Gastroesophageal sphincter (tissue), 3 donors: ENCODE results near the gene MEI4.

Source experiments
- CTCF ChIP-seq, 4 experiments: fragments of 200-600 bp in 2 of 4; fragments of 450-650 bp in 2 of 4; sonication (generic) in 1 of 4; IDR thresholded peaks; one replicate each; pipeline ENCODE4 v1.5.1; 2017 to 2019; ENCODE audit warnings: antibody characterized with exemption in 4 of 4, mild to moderate bottlenecking in 2 of 4, moderate library complexity in 2 of 4
- EP300 ChIP-seq: sonication (generic); formaldehyde crosslinking; IDR thresholded peaks from one replicate; pipeline ENCODE4 v1.6.1; 2017; ENCODE audit warnings: antibody characterized with exemption, mild to moderate bottlenecking
- POLR2A ChIP-seq, 2 donors: fragments of 450-650 bp; IDR thresholded peaks; one replicate each; pipeline ENCODE4 v1.6.1; 2017; ENCODE audit warnings: antibody characterized with exemption in 2 of 2, mild to moderate bottlenecking in 2 of 2, moderate library complexity in 1 of 2
- POLR2AphosphoS5 ChIP-seq: sonication (generic); formaldehyde crosslinking; IDR thresholded peaks from one replicate; pipeline ENCODE4 v1.6.1; 2017; ENCODE audit warnings: antibody characterized with exemption

GRCh38 chr6:77822265-77822664 lies 169.4 kb downstream of the MEI4 start:
- TF ChIP-seq POLR2AphosphoS5 (no peak), CTCF (IDR thresholded peaks at IDR 0.05) (no peak), POLR2A (IDR thresholded peaks at IDR 0.05) (no peak), EP300 (no peak)
